8988T (cell line): Measurements from ENCODE around the gene ATP5MK.
"Not testable (repeated sequence)": the region's sequence is repeated elsewhere in the genome, so short reads cannot be mapped to it uniquely, and the experiment has no call there.

Source experiments
- DNase-seq: peaks from one replicate; pipeline ENCODE4 v3.0.0; 2011

ATP5MK gene, protein sequence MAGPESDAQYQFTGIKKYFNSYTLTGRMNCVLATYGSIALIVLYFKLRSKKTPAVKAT

DNA sequence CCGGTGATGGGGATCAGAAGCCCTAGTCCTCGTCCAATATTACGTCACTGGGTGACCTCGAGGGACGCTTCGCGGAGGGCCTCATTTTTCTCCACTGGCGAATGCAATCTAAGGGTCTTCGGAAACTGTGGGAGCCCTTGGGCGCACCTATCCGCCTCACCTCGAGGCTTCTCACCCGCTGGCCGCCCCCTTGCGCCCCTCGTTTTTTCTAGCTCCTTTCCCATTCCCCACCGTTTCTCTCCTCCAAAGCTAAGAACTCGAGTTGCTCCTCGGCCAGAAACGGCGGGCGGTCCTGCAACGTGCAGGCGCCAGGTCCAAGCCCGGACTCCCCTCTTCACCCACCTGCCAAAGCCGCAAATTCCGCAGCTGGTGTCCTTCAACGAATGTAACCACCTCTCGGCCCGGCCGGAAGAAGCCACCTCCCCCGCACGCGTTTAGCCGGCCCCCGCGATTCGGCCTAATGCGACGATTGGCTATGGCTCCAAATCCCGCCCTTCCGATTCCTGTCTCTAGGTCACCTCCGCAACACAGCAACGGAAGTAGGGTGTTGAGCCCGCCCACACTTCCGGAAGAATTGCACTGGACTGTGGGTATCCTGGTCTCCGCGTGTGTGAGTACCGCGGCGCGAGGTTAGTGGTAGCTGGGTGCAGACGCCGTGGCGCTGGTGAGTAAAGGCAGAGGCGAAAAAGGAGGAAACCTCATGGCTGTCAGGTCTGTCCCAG is at the start of gene ATP5MK, which contains the start of gene PDCD11:
ATP5MK (minus strand) TSS at position 409 of the 722 bp plus-strand sequence. CDS start 4,018 bp downstream, outside the sequence.
PDCD11 (plus strand) TSS at position 560 of the 722 bp plus-strand sequence. CDS start 1,801 bp downstream, outside the sequence.
- peak; percentile 64 for DNase-seq

DNA sequence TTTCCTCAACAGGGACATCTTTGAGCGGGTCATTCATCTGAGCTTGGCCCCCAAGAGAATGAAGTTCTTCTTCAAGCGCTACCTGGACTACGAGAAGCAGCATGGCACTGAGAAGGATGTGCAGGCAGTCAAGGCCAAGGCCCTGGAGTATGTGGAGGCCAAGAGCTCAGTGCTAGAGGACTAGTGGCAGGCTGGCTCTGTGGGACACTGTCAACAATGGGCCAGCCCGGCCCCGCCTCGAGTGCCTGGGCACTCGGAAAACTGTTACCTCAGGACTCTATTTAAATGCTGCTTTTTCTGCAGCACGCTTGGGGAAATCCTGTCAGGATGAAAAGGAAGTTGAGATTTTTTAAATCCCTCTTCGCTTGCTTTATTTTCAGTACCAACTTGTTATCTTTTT is 49.1 kb upstream of the ATP5MK start:
- DNase-seq = no peak

DNA sequence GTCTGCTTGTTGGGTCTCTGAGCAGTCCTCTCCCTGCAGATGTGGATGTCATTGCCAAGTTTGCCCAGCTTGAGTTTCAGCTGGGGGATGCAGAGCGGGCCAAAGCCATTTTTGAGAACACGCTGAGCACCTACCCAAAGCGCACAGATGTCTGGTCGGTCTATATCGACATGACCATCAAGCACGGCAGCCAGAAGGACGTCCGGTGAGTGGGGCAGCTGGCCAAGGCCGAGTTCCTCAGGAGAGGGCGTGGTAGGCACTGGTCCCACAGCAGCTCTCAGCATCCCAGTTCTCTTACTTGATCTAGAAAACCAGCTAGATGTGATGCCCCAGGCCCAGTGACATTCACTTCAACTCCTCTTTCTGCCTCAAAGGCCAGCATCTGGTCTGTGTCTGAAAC is 48.2 kb upstream of the ATP5MK start:
- no peak for DNase-seq

DNA sequence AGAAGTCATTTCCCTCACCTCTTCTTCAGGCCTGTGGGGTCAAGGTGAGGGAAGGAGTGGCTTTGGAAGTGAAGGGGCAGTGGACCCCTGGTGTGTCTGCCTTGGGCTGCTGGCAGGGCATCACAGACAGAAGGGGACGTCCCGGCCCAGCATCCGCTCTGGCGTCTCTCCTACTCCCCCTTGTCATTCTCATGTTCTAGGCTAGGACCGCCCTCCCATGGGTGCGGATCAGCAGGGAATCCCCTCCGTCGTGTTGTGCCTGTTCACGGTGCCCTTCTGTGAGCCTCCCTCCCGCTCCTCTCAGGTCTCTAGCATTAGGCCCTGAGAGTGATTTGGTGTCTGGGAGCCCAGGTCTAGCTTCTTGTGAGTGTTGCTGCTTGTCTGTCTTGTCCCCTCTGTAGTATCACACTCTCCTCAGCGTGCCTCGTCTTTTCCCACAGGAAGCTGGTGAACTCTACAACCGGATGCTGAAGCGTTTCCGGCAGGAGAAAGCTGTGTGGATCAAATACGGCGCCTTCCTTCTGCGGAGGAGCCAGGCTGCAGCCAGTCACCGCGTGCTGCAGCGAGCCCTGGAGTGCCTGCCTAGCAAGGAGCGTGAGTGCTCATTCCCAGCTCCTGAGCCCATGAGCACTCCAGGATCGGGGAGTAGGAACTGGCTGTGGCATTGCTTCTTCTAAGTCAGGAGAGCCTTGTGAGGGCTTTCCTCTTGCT is 47.4 kb upstream of the ATP5MK start:
- DNase-seq = no peak

DNA sequence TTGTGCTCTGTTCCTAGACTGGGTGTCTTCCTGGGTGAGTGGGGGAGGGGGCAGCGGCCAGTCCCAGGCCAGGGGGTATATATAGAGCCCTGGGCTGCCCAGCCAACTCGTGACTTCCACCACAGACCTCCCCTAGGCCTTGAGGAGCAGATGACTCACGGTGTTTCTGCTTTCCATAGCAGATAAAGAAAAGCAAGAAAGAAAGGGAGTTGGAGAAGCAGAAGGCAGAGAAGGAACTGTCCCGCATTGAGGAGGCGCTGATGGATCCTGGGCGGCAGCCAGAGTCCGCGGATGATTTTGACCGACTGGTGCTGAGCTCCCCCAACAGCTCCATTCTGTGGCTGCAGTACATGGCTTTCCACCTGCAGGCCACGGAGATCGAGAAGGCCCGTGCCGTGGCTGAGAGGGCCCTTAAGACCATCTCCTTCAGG is 45.8 kb upstream of the ATP5MK start:
- no peak for DNase-seq

DNA sequence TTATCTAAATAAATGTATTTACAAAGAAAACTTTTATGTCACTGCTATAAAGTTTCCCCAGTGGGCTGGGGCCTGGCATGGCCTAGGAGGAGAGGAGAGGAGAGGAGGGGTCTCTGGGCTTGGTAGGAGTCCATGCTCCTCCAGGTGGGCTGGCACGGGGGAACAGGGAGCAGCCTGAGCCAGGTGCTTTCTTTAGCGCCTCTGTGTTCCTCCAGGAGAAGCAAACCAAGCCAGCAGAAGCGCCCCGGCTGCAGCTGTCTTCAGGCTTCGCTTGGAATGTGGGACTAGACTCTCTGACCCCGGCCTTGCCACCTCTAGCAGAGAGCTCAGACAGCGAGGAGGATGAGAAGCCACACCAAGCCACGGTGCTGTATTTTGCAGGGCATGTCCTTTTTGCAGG is 45.3 kb upstream of the ATP5MK start:
- no peak for DNase-seq

DNA sequence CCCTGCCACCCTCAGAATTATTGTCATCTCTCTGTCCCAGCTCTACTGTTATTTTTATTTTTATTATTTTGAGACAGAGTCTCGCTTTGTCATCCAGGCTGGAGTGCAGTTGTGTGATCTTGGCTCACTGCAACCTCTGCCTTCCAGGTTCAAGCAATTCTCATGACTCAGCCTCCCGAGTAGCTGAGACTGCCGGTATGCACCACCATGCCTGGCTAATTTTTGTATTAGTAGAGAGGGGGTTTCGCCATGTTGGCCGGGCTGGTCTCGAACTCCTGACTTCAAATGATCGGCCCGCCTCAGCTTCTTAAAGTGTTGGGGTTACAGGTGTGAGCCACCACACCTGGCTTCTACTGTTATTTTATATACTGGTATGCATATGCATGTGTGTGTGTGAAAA is 44.9 kb upstream of the ATP5MK start:
- no peak for DNase-seq

DNA sequence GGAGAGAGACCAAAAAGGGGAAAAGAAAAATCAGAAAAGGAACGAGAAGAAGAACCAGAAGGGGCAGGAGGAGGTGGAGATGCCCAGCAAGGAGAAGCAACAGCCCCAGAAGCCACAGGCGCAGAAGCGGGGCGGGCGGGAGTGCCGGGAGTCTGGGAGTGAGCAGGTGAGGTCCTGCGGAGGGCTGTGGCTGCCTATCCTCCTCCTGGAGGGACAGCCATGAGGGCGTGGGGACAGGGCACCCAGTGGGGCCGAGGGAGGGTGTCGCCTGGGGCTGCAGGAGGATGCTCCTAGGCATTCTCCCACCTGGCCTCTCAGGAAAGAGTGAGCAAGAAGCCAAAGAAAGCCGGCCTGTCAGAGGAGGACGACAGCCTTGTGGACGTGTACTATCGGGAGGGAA is 44.1 kb upstream of the ATP5MK start:
- DNase-seq = no peak

DNA sequence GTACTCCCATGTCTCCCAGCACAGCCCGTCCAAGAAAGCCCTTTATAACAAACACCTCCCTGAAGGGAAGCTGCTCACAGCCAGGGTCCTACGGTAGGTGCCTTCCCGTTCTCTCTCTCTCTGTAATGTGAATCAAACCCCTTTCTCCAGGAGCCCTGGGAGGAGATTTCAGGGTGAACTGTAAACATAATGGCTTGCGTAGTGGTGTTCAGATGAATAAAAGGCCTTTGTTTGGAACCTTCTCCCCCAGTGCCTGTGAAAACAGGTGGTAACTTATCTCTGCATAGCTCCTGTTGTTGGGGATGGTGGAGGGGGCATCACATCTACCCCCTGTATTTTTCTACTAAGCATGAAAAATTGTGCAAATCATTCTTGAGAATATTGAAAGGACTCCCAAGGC is 43.5 kb upstream of the ATP5MK start:
- no peak for DNase-seq

DNA sequence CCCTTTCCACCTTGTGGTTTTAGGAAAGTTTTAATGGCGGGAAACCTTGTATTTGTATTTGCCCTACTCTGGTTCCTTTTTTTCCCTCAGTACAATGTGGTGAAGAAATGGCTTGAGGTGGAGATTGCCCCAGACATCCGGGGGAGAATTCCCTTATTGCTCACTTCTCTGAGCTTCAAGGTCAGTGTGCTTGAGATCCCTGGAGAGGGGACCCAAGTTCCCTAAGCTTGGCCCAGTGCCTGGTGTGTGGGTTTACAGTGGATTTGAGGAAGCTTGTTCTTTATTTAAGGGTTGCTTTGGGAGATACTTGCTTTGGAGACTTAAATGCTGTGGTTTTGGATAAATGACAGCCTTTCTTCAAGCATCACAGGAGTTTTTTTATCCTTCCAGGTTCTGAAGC is 37.6 kb upstream of the ATP5MK start:
- no peak for DNase-seq

DNA sequence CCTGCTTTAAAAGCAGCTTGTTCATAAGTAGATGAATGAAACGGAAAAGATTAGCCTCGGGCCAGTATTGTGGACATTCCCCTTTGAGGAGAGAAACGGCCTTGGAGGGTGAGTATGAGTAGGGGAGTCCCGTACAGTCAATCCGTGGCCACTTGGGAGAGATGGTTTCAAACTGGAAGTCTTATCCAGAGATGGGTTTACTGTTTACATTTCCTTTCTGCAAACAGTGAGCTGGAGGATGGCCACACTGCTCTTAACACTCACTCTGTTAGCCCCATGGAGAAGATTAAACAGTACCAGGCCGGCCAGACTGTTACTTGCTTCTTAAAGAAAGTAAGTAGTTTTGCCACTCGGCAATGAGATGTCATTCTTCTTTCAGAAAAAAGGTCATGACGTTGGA is 35.6 kb upstream of the ATP5MK start:
- no peak for DNase-seq

DNA sequence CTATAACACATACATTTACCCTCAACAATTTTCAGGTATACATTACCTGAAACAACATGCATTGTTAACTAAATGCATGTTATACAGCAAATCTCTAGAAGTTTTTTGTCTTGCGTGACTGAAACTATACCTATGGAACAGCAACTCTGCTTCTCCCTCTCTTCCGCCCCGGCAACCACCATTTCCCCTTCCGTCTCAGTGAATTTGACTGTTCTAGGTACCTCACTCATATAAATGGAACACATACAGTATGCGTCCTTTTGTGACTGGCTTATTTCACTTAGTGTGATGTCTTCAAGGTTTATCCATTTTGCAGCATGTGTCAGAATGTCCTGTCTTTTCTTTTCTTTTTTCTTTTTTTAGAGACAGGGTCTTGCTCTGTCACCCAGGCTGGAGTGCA is 33.4 kb upstream of the ATP5MK start:
- no peak for DNase-seq

DNA sequence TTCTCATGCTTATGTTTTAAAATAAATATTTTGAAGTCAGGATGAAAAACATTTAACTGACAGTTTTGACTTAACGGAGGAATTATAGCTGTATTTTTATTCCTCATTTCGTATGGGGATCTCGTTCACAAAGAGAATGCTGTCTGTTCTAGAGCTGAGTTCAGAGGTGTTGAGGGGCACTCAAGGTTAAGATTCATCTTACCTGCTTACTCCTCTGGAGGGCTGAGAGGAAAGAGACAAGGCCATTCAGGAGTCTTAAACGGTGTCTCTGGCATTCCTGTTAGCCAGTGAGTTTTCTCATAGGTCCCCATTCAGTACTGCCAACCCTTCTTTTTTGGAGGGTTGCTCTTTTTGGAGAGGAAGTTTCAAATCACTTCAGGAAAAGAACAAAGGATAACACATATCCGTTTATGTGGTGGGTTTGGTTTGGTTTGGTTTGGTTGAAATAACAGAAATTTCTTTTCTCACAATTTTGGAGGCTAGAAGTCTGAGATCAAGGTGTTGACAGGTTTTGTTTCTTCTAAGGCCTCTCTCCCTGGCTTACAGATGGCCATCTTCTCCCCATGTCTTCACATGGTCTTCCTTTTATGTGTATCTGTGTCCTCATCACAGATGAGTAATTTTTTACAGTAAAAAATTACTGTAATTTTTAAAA is 32.8 kb upstream of the ATP5MK start:
- DNase-seq = no peak

DNA sequence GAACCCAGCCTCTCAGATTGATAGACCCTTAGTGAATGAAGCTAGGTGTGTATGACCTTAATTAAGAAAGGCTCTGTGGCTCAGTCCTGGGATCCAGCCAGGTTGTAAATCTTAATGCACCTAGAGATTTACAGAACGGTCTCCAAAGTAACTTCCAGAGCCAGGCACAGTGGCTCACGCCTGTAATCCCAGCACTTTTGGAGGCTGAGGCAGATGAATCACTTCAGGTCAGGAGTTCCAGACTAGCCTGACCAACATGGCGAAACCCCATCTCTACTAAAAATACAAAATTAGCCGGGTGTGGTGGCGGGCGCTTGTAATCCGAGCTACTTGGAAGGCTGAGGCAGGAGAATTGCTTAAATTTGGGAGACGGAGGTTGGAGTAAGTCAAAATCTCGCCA is 31.6 kb upstream of the ATP5MK start:
- DNase-seq = no peak

DNA sequence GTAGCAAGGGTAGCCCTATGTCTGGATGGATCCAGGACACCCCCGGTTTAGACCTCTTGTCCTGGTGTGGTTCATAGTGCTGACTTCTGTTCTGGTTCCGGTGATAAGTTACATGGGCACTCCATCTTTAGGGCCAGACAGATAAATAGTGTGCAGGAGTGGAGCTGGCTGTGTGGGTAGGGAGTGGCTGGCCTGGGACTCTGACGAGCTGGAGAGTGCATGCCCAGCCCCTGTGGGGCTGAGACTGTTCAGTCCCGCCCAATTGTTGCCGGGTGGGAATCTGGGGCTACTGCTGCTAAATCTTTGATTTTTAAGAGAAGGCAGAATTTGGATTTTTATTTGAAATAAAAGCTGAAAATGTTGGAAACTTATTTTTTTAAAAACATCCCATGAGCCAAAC is 27.5 kb upstream of the ATP5MK start:
- no peak for DNase-seq

DNA sequence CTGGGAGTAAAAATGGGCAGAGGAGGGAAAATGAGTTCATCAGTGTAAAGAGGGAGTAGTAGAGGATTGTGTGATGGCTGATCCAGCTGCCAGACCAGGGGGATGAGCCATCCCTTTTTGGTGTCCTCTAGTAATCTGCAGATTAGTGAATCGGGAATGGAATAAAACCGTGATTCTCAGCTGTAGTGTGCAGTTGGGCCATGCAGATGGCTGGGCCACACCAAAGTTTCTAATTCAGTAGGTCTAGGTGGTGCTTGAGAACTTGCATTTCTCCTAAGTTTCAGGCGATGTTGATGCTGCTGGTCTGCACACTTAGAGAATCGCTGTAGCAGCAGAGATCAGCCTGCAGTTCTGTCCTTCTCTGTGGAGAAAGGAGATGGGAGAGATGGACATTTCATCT is 22.8 kb upstream of the ATP5MK start:
- DNase-seq = no peak

DNA sequence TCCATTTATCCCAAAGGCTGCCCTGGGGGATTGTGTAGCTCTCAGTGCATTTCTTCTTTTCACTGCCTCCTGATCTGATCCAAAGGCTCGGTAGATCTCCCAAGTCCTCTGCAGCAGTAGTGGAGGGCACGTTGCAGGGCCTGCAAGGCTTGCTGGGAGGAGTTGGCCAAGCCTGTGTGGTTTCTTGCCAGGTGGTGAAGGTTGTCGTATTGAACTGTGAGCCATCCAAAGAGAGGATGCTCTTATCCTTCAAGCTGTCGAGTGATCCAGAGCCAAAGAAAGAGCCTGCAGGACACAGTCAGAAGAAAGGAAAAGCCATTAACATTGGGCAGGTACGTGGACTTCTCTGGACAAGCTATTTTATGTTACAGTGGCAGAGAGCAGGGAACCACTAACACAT is 21.3 kb upstream of the ATP5MK start:
- DNase-seq = no peak

DNA sequence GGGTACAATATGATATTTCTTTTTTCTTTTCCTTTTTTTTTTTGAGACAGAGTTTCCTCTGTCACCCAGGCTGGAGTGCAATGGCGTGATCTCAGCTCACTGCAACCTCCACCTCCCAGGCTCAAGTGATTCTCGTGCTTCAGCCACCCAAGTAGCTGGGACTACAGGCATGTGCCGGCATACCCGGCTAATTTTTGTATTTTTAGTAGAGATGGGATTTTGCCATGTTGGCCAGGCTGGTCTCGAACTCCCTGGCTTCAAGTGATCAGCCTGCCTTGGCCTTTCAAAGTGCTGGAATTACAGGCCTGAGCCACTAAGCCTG is 20.8 kb upstream of the ATP5MK start:
- DNase-seq = not testable (repeated sequence)

DNA sequence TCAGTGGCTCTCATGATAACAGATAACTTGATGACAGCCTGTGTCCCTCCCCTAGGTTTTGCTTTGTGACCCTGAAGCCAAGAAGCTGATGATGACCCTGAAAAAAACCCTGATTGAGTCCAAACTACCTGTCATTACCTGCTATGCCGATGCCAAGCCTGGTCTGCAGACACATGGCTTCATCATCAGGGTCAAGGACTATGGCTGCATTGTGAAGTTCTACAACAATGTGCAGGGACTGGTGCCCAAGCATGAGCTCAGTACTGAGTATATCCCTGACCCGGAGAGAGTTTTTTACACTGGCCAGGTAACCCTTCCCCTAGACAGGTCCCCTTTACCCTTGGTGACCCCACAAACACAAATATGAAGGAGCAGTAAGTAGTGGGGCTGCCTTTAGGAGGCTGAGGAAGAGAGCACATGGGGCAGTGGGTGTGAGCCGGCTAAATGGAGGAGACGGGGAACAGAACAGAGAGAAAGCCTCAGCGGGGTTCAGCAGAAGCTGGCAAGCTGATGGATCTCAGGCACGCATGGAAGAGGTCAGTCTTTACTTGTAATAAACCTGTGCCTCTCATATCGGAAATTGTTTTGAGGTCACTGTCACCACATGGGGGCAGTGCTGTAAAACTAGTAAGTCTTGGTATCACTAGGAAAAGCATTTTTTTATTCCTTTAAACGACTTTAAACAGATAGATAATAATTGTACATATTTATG is 20.3 kb upstream of the ATP5MK start:
- no peak for DNase-seq

DNA sequence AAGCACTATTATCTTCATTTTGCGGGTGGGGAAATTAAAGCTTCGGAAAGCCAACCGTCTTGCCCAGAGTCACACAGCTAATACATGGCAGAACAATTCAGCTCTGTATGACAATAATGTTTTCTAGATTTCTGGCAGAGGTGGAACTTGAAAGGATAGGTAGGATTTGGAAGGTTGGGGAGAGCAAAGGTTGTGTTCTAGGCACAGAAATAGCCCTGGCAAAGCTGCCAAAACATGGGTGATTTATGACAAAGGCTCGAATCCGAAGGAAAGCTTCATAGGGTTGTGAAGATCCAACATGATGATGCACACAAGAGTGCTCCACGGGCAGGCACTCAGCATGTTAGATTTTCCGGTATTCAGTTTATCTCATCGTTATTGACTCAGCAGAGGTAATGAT is 19.3 kb upstream of the ATP5MK start:
- no peak for DNase-seq

DNA sequence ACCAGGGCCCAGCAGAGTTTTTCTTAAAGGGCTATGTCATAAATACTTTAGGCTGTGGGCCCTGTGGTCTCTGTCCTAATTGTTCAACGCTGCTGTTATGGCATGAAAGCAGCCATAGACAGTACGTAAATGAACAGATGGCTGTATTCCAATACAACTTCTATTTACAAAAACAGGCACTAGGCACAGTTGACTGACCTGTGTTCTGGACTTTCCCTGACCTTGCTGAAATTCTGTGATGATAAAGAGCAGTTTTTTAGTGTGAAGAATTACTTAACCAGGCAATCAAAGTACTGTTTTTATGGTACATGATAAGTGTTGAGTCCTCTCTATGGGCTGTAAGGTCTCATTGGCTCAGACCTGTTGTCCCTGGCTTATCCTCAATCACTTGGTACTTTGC is 17.3 kb upstream of the ATP5MK start:
- no peak for DNase-seq

DNA sequence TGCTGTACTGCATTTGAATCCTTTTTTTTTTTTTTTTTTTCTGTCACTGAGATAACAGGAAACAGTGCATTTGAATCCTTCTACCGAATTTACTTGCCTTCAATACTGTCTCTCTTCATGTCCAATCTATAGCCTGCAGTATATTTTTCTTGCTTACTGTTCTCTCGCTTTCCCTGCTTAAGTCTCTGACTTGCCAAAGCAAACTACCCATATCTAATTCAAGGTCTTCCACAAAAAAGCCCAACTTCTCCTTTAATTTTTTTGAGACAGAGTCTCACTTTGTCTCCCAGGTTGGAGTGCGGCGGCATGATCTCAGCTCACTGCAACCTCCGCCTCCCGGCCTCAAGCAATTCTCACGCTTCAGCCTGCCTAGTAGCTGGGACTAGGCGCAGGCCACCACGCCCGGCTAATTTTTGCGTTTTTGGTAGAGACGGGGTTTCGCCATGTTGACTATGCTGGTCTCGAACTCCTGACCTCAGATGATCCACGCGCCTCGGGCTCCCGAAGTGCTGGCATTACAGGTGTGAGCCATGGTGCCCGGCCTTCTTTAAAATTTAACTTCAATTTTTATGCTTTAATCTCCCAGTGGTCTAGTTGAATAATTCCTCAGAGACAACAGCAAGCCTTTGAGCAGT is 1.0 kb upstream of the ATP5MK start:
- DNase-seq = no peak

DNA sequence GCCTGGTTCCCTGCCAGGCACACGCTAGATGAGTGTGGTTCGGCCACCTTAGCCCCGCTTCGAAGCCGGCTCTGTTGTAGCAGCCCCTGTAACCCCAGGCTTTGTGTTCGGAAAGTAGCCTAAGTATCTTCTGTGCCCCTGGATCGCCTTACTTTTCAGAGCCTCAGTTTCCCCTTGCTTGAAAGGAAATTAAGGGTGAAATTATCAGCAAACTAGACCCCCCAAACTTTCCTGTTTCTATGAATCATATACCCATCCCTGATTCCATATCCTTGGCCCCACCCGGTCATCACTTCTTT is 463 bp upstream of the ATP5MK start:
- DNase-seq = no peak
